ENCODE measurements around the gene SMPD3. TPM values are rescaled to one million over a fixed set of nuclear protein-coding genes. Genes with fewer than 3 reads are reported as not detected.

SMPD3 gene
- total RNA-seq, 4 donors from 2014 or later, result 0.33 to 2.4 (median 1.3) TPM

DNA sequence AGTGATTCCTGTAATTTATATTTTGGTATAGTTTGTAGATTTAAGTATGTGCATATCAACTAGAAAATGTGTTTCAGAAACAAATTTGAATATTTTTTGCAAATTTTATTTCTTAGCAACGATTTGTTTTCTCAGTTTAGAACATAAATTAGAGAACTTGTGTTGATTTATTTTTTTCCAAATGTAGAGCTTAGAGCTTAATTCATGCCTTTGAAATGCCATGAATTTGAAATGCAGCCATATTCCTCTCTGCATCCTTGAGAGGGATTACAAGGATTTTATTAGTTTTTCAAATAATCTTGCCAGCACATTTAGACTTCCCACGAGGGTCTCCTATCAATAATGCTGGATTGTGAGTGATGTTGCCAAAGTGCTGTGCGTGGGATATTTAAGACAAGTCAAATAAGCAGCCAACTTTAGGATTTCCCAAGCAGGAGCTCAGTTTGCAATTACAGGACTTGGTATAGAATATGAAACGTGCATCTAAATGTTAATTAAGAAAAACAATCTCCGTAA, 6.7 kb upstream of the SMPD3 start:
- DNase-seq, result no peak
- WGBS, 2 donors, result 64 to 77% methylated on average over 5 of the region's 5 CpGs
- no peaks in the 10 kb centered on the region for H3K27me3 ChIP-seq
- no peak overlapping the region for H3K4me3 ChIP-seq (replicated peaks in 1 of 3)
- no peaks in the 10 kb centered on the region for H3K36me3 ChIP-seq
- TF ChIP-seq, protein P1, sequence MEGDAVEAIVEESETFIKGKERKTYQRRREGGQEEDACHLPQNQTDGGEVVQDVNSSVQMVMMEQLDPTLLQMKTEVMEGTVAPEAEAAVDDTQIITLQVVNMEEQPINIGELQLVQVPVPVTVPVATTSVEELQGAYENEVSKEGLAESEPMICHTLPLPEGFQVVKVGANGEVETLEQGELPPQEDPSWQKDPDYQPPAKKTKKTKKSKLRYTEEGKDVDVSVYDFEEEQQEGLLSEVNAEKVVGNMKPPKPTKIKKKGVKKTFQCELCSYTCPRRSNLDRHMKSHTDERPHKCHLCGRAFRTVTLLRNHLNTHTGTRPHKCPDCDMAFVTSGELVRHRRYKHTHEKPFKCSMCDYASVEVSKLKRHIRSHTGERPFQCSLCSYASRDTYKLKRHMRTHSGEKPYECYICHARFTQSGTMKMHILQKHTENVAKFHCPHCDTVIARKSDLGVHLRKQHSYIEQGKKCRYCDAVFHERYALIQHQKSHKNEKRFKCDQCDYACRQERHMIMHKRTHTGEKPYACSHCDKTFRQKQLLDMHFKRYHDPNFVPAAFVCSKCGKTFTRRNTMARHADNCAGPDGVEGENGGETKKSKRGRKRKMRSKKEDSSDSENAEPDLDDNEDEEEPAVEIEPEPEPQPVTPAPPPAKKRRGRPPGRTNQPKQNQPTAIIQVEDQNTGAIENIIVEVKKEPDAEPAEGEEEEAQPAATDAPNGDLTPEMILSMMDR (IDR thresholded peaks at IDR 0.05), result no peak
- no peak for TF ChIP-seq POLR2A (IDR thresholded peaks at IDR 0.05)
- intact Hi-C loops (cut with DNase I), result no loop called here
- no peaks in the 10 kb centered on the region for H3K9me3 ChIP-seq
- H3K4me1 ChIP-seq, result no peaks in the 10 kb centered on the region
- H3K27ac ChIP-seq, result no peak overlapping the region

DNA sequence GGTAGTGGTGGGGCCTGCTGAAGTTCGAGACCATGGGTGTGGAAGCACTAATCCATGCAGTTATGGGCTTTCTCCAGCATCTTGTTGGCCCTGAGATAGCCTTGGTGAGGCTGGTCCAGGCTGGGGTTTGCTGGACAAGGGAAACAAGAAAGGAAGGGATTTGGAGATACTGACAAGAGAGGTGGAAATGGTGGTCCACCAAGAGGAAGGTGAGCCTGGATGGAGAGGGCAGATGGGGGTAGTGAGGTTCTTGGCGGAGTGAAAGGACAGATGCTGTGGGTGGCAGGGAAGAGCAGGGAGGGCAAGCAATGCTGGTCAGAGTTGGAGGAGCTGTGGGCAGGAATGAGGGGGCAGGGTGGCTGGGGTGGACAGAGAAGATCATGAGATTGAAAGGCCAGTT, 5.5 kb upstream of the SMPD3 start:
- TF ChIP-seq, protein P1 (IDR thresholded peaks at IDR 0.05), result no peak
- Histone ChIP-seq H3K9me3 (no peaks in the 10 kb centered on the region), H3K4me1 (no peaks in the 10 kb centered on the region), H3K36me3 (no peaks in the 10 kb centered on the region), H3K4me3 (replicated peaks in 1 of 3) (no peak overlapping the region), H3K27ac (no peak overlapping the region), H3K27me3 (no peaks in the 10 kb centered on the region)
- DNase-seq, result no peak
- intact Hi-C loops (cut with DNase I), result no loop called here
- WGBS, 2 donors, result 92 to 94% methylated on average over 2 of the region's 2 CpGs

DNA sequence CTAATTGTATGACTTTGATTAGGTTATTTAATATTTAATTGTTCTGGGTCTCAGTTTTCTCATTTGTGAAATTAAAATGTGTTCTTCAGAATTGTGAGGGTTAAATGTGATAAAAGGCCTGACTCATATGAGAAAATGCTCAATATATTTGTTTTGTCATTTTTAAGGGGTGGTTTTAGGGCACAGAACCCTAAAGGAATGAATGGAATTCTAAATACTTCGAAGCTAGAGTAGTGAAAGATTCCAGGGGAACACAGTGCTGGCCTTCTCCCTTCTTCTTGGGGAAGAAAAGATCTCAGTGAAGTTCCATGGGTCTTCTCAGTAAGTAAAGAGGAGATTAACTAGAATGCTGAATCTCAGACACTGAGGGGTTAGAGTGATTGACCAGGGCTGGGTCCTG, 3.9 kb upstream of the SMPD3 start:
- WGBS, 2 donors, result 10 to 11% methylated on average over 1 of the region's 1 CpG
- no peak overlapping the region for H3K27ac ChIP-seq
- no peaks in the 10 kb centered on the region for H3K36me3 ChIP-seq
- no peaks in the 10 kb centered on the region for H3K27me3 ChIP-seq
- H3K4me3 ChIP-seq (replicated peaks in 1 of 3), result no peak overlapping the region
- H3K9me3 ChIP-seq, result no peaks in the 10 kb centered on the region
- no peak for DNase-seq
- intact Hi-C loops (cut with DNase I), result no loop called here
- TF ChIP-seq POLR2A (IDR thresholded peaks at IDR 0.05), result no peak
- TF ChIP-seq, protein P1 (IDR thresholded peaks at IDR 0.05), result no peak
- peaks cover 8 to 10% of the 10 kb centered on the region in 2 donors for H3K4me1 ChIP-seq

DNA sequence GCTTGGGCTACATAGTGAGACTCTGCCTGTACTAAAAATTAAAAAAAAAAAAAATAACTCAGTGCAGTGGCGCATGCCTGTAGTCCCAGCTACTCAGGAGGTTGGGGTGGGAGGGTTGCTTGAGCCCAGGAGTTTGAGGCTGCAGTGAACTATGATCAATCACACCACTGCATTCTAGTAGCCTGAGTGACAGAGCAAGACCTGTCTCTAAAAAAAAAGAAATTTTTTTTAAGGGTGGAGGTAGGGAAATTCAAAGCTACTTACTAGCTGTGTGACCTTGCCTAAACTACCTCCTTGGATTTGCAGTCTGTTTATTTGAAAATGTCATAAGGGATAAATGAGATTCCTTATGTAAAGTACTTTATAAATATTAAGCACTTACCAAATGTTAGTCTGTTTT, 3.4 kb upstream of the SMPD3 start:
- H3K36me3 ChIP-seq, result no peaks in the 10 kb centered on the region
- no peaks in the 10 kb centered on the region for H3K9me3 ChIP-seq
- no peak for DNase-seq
- WGBS, 2 donors, result 80 to 88% methylated on average over 1 of the region's 1 CpG
- TF ChIP-seq POLR2A (IDR thresholded peaks at IDR 0.05), result no peak
- TF ChIP-seq, protein P1 (IDR thresholded peaks at IDR 0.05), result no peak
- intact Hi-C loops (cut with DNase I), result no loop called here
- no peak overlapping the region for H3K27ac ChIP-seq
- H3K27me3 ChIP-seq, result no peaks in the 10 kb centered on the region
- H3K4me1 ChIP-seq, result peaks cover 8 to 15% of the 10 kb centered on the region in 2 donors
- no peak overlapping the region for H3K4me3 ChIP-seq (replicated peaks in 1 of 3)

DNA sequence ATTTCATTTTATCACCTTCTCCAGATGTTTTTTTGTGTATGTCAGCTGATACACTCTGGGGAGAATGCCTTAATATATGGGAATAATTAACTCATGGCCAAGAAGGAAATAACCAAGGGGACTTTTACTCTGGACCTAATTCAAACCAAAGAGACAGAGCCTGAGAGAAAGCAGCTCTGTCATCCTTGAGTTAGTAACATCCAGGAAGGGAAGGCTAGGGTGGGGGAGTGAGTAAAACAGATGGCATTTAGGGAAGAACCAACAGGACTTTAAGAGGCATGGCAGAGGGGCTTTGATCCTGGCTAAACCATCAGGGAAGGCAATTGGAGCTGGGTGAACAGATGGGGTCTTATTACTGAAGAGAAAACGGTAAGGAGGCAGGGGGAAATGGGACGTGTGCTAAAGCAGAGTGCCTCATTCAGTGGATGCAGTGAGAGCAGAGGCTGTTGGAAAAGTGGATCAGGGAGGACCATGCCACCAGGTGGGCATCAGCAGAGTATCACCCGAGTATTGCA, 2.5 kb upstream of the SMPD3 start:
- H3K27me3 ChIP-seq, result no peaks in the 10 kb centered on the region
- WGBS, 2 donors, result 63 to 65% methylated on average over 3 of the region's 3 CpGs
- no peaks in the 10 kb centered on the region for H3K9me3 ChIP-seq
- DNase-seq, result no peak
- no peak overlapping the region for H3K4me3 ChIP-seq (replicated peaks in 1 of 3)
- H3K4me1 ChIP-seq, result peaks cover 8 to 18% of the 10 kb centered on the region in 2 donors
- no peak for TF ChIP-seq POLR2A (IDR thresholded peaks at IDR 0.05)
- TF ChIP-seq, protein P1 (IDR thresholded peaks at IDR 0.05), result no peak
- intact Hi-C loops (cut with DNase I), result no loop called here
- H3K36me3 ChIP-seq, result no peaks in the 10 kb centered on the region
- no peak overlapping the region for H3K27ac ChIP-seq
